Measurements from ENCODE around the gene GALNT18.
A peak's percentile ranks its signal among the peaks of the same experiment; 100 is the strongest.

Gene GALNT18

DNA sequence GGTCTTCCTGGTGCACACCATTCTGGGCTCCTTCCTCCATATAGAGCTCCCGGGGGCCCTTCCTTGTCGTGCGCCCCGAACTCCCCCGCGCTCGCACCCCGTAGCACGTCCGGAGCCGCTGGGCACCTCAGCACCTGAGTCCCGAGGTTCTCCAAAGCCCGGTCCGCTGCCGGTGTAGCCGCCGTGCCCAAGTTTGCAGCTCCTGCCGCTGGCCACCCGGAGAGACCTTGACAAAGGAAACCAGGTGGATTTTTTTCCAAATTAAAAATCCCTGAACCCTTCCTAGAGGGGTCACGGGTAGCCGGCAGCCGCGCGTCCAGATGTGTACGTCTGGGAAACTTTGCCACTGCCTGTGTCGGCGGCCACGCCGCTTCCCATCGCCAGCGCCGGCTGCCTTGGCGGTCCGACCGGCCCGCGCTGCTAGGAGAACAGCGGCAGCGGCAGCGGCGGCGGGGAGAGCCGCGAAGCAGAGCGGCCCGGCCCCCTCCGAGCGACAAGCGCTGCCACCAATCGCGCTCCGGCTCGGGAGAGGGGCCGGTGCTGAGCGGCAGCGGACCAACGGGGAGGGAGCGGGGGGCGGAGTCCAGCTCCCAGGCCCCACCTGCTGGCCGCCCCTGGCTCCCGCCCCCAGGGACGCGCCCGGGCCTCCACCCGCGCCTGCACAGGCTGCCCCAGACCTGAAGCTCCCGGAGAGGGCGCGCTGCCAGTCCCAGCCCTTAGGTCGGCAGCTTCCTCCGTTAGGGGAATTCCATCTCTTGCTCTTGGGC lies at the start of gene GALNT18:
Gene GALNT18, minus strand, starts transcription at position 433 of the 767 bp plus-strand sequence.
- DNase-seq (ENCODE audit: low read depth in 2 of 2): peak; percentile 79 to 82

GRCh38 chr11:11670574-11670973 lies 48.8 kb upstream of the GALNT18 start:
- no peak for DNase-seq (ENCODE audit: low read depth in 2 of 2)

- DNase-seq (ENCODE audit: low read depth in 2 of 2): no peak
These were observed 47.5 kb upstream of the GALNT18 start for GRCh38 chr11:11669233-11669846.

DNA sequence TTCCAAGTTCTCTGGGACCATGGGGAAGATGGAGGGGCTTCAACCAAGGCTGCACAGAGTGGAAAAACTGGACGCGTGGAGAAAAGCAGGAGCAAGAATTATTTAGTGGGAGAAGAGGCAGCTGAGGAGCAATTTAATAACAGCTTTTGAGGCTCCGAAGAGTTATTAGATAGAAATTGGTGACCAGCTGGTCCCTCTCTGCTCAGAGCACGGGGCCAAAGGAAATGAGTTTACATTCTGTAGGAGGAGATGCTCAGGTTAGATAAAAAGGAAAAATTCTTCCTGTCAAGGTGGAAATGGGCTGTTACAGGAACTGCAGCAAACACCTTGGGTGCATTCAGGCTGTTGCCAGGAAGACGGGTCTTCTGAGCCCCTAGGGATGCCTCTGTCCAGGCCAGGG lies 47.0 kb upstream of the GALNT18 start:
- no peak for DNase-seq (ENCODE audit: low read depth in 2 of 2)

DNA sequence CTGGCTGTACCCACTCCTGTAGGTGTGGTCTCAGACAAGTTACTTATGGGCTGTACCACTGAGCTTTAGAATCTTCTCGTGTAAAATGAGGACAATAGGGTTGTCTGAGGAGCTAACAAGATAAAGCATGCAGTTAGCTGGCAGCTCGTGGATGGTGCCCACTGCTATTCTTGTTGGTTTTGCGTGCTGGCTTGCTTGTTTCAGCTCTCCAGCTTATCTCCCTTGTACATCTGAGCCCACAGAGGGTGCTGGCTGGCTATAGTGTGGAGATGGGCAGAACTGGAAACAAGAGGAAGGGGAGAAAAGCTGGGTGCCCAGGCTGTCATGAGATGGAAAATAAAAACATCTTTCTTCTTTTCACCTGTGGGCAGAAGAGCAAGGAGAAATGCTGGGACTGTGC lies 46.5 kb upstream of the GALNT18 start:
- DNase-seq (ENCODE audit: low read depth in 2 of 2): no peak

- DNase-seq (ENCODE audit: low read depth in 2 of 2): no peak
These were observed 45.3 kb upstream of the GALNT18 start for GRCh38 chr11:11667056-11667455.

- no peak for DNase-seq (ENCODE audit: low read depth in 2 of 2)
These were observed 43.6 kb upstream of the GALNT18 start for GRCh38 chr11:11665407-11665806.

- DNase-seq (ENCODE audit: low read depth in 2 of 2): no peak
These were observed 42.1 kb upstream of the GALNT18 start for GRCh38 chr11:11663907-11664306.

DNA sequence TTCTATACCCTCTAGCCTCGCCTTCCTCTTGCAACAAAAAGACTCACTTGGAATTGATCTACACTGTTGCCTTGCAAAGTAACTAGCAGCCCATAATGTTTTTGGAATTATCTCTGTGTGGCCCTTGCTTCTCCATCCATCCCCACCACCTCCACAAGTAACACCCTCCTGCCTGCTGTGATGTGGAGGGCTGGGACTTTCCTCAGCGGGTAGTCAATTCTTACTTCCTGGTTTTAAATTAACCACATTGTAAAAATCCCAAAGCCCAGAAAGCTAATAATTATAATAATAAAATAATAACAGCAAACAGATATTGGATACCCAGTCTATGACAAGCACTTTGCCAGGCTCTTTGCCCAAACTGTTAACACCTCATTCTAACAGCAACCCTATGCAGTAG lies 40.8 kb upstream of the GALNT18 start:
- DNase-seq (ENCODE audit: low read depth in 2 of 2): no peak

DNA sequence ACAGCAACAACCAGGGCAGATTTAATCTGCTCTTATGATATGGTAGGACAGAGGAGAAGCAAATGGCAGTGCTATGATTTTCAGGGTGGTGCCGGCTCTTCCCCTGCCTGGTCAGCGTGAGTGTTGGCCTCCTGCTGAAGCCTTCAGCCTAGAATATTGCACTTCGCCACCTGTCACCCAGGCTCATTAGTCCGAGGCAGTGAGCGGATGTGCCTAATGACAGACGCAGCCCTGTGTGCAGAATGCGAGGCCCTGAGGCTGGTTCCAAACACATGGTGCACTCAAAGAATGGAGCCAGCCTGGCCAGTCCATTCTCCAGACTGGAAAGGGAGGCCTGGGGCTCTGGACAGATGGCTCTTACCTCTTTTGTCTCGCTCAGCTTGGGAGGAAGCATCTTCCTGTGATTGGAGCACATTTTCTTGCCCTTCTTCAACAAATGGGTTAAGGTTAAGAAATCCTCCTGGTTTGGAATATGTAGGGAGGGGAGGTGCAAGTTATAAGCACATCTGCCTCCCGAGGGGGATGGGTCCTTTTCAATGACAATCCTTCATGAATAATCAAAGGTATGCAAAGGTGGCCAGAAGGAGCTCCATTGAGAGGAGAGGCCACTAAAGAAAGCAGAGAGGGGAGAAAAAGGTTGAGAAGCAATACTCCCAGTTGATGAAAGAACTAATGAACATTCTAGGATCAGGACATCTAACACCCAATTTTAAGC lies 39.7 kb upstream of the GALNT18 start:
- DNase-seq (ENCODE audit: low read depth in 2 of 2): no peak

DNA sequence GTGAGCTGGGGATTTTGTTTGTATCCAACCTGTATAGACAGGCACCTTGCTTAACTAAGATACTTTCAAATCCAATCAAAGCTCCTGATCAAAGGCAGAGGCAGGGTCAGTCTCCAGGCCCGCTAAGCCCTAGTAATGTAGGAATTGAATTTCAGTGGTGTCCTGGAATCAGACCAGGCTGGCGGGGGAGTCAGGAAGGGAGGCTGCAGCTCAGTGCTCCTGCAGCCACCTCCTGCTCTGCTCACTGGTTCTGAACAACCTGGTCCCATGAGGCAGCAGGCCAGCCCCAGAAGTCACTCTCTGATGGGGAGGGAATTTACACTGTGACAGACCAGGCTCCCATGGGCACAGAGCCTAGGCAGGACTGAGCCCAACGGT lies 38.5 kb upstream of the GALNT18 start:
- DNase-seq (ENCODE audit: low read depth in 2 of 2): no peak

GRCh38 chr11:11659567-11660362 lies 38.0 kb upstream of the GALNT18 start:
- no peak for DNase-seq (ENCODE audit: low read depth in 2 of 2)

DNA sequence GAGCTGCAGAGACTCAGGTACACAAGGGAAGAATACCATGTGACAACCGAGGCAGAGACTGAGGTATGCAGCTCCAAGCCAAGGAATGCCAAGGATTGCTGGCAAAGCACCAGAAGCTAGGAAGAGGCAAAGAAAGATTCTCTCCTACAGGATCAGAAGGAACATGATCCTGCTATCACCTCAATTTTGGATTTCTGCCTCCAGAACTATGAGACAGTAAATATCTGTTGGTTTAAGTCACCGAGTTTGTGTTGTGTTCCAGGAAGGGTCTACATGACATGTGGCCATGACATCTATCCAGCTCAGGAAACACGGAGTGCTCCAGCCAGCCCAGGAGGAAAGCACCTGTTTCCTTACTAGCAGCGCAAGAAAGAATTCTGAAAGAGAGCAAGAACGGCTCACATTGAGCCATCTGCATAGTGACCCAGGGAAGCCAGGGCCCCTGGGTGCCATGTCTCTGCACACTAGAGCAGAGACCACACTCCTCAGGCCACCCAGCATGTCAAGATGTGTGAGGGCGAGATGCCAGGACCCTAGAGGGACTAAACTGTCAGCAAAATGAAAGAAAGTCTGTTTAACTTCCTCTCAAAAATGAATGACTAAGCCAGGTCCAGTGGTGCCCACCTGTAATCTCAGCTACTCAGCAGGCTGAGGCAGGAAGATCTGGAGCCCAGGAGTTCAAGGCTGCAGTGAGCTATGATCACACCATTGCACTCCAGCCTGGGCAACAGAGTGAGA lies 35.6 kb upstream of the GALNT18 start:
- DNase-seq (ENCODE audit: low read depth in 2 of 2): no peak

DNA sequence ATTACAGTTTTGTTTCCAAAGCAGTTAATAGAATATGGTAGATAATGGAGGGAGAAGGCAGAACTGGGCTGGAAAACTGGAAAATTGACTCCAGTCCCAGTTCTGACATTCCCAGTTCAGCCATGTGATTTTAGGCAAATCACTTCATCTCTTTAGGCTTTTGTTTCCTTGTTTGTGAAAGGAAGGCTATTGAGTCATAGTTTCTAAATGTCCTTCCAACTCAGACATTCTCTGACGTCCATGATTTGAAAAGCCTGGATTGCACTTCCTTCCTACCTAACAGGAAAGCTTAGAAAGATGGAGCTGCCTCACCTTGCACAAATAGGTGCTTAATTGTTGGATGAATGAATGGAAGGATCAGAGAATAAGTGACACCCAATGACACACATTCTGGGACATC lies 19.8 kb upstream of the GALNT18 start:
- DNase-seq (ENCODE audit: low read depth in 2 of 2): no peak

DNA sequence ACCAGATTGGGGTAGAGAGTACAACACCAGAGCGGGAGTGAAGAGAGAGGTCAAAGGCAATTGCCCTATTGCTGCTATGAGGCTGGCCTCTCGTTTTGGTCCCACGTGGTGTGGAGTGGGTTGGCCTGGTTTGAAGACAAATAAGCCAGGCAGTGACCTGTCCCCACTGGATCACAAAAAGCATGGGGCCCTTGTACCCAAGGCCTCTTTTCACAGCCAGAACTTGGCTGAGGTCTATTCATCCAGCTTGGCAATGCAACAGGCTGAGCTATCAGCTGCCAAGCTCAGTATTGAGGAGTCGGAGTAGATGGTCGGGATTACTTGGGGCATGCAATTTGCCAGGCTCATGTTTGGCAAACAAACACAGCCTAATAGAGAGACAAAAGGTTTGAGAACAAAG lies 19.2 kb upstream of the GALNT18 start:
- DNase-seq (ENCODE audit: low read depth in 2 of 2): no peak

- DNase-seq (ENCODE audit: low read depth in 2 of 2): no peak
These were observed 18.3 kb upstream of the GALNT18 start for GRCh38 chr11:11640152-11640551.

GRCh38 chr11:11636671-11637070 lies 14.9 kb upstream of the GALNT18 start:
- DNase-seq (ENCODE audit: low read depth in 2 of 2): no peak

GRCh38 chr11:11635443-11635842 lies 13.6 kb upstream of the GALNT18 start:
- DNase-seq (ENCODE audit: low read depth in 2 of 2): no peak

GRCh38 chr11:11629368-11629767 lies 7.6 kb upstream of the GALNT18 start:
- no peak for DNase-seq (ENCODE audit: low read depth in 2 of 2)

GRCh38 chr11:11628651-11629050 lies 6.8 kb upstream of the GALNT18 start:
- no peak for DNase-seq (ENCODE audit: low read depth in 2 of 2)

DNA sequence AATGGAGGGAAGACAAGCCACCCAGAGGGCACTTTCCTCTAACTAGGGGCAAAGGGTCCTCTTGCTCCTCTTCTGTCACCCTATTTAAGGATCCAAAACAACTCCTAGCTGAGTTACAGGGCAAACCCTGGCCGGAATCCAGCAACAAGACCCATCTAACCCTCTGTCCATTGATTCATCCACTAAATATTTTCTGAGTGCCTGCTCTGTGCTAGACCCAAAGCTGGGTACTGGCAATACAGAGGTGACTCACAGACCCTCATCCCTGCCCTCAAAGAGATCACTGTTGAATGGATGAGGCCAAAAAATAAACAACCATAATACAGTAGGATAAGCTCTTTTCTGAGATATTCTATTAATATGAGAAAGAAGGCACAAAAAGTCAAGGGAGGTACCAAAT lies 4.3 kb upstream of the GALNT18 start:
- no peak for DNase-seq (ENCODE audit: low read depth in 2 of 2)
